ENCODE data around the gene GPD1L. TPM values are rescaled to one million over a fixed set of nuclear protein-coding genes. Genes with fewer than 3 reads are reported as not detected.
"Not testable (repeated sequence)": the region's sequence is repeated elsewhere in the genome, so short reads cannot be mapped to it uniquely, and the experiment has no call there.

GPD1L gene
- polyA plus RNA-seq (ENCODE audit: insufficient read length in 4 of 4), result 10 to 100 TPM; 18.6 to 21.8 (median 19.7) TPM

DNA sequence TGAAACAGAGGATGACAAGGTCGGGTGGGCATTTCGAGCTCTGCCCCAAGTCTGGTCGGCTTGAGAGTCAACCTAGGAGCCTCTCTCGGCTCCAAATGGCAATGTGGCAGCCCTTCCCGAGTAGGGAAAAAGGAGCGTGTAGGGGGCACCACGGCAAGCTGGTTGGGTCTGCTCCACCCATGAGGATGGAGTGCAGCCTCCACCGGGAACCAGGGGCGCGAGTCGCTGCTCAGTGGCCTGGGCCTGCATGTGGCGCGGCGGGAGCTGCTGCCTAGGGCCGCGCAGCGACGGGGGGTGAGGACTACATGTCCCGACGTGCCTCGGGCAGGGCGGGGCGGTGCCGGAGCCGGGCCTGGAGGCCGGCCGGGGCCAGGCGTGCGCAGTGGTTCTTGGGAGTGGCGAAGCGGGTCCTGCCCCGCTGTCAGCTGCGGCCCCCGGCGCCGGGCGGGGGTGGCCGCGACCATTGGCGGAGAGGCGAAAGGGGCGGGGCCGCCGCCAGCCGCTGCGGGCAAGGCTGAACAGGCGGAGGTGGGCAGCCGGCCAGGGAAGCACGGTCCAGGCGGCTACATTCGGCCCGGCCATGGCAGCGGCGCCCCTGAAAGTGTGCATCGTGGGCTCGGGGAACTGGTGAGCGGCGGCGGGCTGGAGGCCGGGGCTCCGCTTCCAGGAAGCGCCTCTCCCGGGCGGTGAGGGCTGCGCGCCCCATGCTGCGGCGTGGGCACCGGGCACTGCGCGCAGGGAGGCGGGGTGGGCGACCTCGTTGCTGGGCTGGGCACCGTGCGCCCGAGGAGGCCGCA lies at the start of gene GPD1L:
Gene GPD1L (plus strand): TSS at position 489 of the 797 bp plus-strand sequence. CDS start 92 bp downstream, at position 581.
- DNase-seq (ENCODE audit: low read depth in 4 of 4, low spot score in 2 of 4), result peak; percentile 66 to 89 (median 82)

GRCh38 chr3:32058465-32058864 lies 48.0 kb upstream of the GPD1L start:
- DNase-seq (ENCODE audit: low read depth in 4 of 4, low spot score in 2 of 4), result not testable (repeated sequence)

DNA sequence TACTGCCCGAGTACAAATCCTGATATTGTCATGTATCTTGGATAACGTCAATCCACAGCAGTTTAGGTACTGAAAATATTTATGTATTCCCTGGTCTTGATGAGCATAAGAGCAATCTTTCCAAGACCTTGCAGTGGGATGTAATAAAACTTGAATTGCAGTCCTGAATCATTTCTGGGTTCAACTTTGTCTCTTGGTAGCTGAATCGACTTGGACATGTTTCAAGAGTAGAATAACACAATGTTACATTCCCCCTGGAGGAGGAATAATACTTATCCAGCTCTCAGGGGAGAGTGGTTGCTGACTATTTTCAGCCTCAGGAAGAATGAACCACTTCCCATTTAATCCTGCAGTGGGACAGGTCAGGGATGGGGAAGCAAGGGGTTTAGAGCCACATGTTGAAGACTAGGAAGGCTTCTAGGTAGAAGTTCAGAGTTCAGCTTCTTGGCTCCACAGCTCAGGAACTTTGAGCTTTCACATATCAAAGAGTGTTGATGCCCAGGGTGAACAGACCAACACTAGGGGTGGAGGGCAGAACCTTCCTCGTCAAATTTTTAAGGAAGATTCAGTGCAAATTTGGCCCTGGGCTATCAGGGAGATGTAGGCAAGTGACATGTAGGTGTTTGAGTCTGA lies 43.4 kb upstream of the GPD1L start:
- DNase-seq (ENCODE audit: low read depth in 4 of 4, low spot score in 2 of 4), result no peak

DNA sequence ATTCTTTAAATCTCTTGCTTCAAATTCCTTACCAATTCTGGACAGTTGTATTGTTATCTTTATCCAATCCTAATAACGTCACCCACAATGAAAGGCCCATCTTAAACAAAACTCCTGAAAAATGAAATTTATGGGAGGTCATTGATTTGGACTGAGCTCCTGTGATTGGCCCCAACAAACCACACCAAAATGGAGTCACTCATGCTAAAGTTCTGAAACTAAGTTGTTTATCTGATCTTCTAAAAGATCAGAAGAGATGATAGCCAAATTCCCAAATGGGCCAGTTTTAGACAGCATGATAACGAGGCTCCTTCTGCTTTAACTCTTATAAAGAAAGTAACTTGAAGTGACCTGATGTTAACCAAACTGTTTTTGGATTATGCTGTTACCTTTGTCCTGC lies 39.7 kb upstream of the GPD1L start:
- DNase-seq (ENCODE audit: low read depth in 4 of 4, low spot score in 2 of 4), result no peak

DNA sequence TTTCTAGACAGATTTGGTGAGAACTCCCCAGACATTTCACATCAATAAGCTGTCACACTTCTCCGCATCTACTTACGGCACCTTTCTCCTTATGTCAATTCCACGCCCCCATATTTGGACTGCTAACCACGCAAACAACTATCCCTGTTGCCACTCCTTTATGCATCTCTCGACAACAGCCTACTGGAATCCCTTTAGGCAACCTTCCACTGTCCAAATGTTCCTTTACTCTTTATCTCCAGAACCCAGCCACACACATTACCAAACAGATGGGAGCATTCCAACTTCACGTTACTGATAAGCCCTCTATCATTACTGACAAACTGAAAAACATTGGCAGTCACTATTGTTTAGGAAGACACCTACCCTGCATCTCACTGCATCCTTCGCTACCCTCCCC lies 32.2 kb upstream of the GPD1L start:
- not testable (repeated sequence) for DNase-seq (ENCODE audit: low read depth in 4 of 4, low spot score in 2 of 4)

DNA sequence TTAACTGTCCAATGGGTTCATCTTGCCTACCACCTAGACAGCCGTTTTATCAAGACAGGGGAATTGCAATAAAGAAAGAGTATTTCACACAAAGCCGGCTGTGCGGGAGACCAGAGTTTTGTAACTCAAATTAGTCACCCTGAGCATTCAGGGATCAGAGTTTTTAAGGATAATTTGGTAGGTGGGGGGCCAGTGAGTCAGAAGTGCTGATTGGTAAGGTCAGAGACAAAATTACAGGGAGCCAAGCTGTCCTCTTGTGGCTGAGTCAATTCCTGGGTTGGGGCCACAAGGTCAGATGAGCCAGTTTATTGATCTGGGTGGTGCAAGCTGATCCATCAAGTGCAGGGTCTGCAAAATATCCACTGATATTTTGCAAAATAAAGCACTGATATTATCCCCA lies 29.9 kb upstream of the GPD1L start:
- no peak for DNase-seq (ENCODE audit: low read depth in 4 of 4, low spot score in 2 of 4)

DNA sequence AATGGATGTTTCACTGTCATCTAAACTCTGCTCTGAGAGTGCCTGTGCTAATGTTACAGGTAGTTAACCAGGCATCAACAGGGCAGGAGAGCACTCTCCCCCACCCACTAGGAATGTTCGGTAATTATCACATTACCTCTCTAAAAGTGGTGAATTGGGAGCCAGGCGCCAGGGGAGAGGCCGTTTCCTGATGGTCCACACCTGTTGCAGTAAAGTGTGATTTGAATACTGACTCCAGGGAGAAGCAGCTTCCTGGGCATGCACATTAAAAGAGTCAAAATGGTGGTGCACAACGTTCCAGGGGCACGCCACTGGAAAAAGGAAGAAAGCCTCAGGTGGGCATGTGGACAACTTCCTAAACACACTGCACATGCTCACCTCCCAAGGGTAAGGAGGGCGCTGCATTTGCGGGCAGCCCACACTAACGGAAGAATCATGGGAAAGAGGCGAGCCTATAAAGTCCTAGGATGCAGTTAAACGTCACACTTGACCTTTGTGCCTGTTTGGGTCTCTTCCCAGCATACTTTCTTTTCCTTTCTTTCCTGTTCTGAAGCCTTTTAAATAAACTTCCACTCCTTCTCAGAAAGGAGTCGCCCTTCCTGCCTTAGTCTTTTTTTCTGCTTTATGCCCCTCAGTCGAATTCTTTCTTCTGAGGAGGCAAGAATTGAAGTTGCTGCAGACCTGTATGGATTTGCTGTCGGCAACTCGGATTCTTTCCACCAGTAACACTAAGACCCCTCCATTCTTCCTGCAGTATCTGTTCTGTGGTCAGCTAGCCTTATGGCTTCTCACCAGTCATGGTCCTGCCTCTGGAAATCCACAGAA lies 28.9 kb upstream of the GPD1L start:
- DNase-seq (ENCODE audit: low read depth in 4 of 4, low spot score in 2 of 4), result peak in 2 of 4 donors; percentile 7 to 33

DNA sequence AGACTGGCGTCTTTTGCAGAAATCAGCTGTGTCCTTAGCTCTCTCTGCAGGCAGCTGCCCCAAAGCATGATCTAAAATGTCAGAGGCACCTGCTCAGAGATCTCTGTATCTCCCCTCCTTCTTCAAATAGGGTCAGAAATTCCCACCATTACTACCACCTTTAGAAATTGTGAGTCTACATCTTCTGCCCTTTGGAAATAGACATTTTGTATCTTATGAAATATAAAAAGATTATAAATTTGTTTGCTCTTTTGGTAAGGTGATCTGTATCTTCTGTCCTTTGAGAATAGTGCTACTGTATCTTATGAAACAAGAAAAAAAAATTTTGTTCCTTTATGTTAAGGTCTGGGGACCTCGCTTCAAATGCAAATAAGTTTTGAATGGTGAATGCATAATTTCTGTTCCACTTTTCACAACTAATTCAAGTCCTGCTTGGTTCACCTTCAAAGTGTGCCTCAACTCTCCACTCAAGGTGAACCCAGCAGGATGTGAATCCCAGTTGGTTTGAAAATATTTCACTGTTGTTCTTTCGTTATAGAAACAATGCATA lies 28.3 kb upstream of the GPD1L start:
- no peak for DNase-seq (ENCODE audit: low read depth in 4 of 4, low spot score in 2 of 4)

GRCh38 chr3:32078864-32079263 lies 27.6 kb upstream of the GPD1L start:
- DNase-seq (ENCODE audit: low read depth in 4 of 4, low spot score in 2 of 4), result no peak

- peak in 1 of 4 donors; percentile 7 for DNase-seq (ENCODE audit: low read depth in 4 of 4, low spot score in 2 of 4)
Measured at GRCh38 chr3:32082721-32083120, 23.7 kb upstream of the GPD1L start.

GRCh38 chr3:32083702-32084270 lies 22.6 kb upstream of the GPD1L start:
- no peak for DNase-seq (ENCODE audit: low read depth in 4 of 4, low spot score in 2 of 4)

DNA sequence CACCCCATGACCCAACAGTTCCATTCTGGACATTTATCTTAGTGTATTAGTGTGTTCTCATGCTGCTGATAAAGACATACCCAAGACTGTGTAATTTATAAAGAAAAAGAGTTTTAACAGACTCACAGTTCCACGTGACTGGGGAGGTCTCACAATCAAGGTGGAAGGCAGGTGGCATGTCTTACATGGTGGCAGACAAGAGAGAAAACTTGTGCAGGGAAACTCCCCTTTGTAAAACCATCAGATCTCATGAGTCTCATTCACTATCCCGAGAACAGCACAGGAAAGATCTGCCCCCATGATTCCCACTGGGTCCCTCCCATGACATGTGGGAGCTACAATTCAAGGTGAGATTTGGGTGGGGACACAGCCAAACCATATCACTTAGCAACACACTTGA lies 21.6 kb upstream of the GPD1L start:
- DNase-seq (ENCODE audit: low read depth in 4 of 4, low spot score in 2 of 4), result no peak

DNA sequence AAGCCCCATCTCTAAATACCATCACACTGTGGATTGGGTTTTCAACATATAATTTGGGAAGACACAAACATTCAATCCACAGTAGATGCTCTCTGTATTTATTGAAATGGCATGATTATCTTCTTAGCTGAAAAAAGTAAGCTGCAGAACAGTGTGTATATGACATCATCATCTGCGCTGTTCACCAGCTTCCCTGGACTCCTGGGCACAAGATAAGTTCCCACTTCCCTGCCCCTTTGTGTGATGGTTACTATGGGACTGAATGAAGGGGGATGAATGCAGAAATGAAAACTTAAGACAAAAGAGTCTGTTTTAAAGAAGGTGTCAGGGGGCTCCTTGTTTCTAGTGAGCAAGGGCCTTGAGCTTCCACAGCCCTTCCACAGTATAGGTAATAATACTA lies 20.0 kb upstream of the GPD1L start:
- no peak for DNase-seq (ENCODE audit: low read depth in 4 of 4, low spot score in 2 of 4)

GRCh38 chr3:32089476-32089875 lies 16.9 kb upstream of the GPD1L start:
- DNase-seq (ENCODE audit: low read depth in 4 of 4, low spot score in 2 of 4), result no peak

- DNase-seq (ENCODE audit: low read depth in 4 of 4, low spot score in 2 of 4), result no peak
Measured at GRCh38 chr3:32093204-32093603, 13.2 kb upstream of the GPD1L start.

DNA sequence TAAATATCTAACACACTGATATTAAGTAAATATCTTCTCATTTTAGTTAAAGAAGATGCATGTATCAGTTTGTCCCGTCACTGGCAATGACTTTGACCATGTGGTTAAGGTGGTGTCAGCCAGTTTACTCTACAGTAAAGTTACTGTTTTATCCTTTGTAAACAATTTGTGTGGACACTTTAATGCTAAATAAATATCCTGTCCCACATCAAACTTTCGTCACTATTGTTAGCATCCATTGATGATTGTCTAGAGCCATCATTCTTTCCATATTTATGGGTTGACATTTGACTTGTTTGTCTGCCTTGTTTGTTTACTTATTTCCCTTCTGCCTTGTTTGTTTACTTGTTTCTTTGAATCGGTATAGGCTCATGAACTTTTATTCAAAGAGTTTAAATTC lies 11.0 kb upstream of the GPD1L start:
- no peak for DNase-seq (ENCODE audit: low read depth in 4 of 4, low spot score in 2 of 4)

- DNase-seq (ENCODE audit: low read depth in 4 of 4, low spot score in 2 of 4), result no peak
Measured at GRCh38 chr3:32097768-32098167, 8.7 kb upstream of the GPD1L start.

DNA sequence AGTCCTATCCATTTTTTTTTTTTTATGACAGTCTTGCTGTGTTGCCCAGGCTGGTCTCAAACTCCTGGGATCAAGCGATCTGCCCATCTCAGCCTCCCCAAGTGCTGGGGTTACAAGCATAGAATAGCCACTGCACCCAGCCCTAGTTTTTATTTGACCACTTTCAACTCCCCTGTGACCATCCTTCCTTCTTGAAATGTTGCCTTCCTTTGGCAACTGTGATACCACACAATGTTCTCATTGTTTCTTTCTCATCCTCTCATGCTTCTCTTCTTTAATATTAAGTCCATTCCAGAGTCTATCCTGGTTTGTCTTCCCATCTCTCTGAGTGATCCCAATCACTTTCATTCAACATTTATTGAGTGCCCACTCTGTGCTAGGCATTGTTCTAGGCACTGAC lies 7.9 kb upstream of the GPD1L start:
- no peak for DNase-seq (ENCODE audit: low read depth in 4 of 4, low spot score in 2 of 4)

DNA sequence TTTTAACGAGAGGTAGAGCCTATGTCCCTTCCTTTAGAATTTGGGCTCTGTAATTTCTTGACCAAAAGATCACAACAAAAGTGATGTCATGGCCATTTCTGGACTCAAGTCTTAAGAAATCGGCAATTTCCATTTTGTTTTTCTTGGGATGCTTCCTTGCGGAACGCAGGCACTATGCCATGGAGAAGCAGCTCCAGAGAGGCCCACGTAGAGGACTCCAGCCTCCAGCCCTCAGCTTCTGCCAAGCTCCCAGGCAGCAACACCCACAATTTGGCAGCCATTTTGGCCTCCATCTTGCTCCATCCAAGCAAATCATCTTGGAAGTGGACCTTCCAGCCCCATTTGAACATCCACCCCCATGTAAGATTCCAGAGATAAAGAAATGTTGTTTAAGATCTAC lies 6.0 kb upstream of the GPD1L start:
- DNase-seq (ENCODE audit: low read depth in 4 of 4, low spot score in 2 of 4), result no peak

DNA sequence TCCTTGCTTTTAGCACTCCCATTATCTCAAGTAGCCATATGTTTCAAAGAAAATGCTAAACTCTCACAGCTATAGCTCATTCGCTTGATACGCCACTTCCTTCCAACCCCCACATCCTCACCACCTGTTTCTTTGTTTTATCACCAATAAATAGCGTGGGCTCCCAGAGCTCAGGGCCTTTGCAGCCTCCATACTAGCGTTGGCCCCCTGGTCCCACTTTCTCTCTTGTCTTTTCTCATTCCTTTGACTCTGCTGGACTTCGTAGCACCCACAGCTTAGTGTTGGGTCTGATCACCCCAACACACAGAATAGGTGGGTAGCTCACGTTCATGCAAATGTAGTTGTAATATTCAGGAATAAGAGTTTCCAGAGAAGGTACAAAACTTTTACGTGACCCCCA lies 4.1 kb upstream of the GPD1L start:
- no peak for DNase-seq (ENCODE audit: low read depth in 4 of 4, low spot score in 2 of 4)

DNA sequence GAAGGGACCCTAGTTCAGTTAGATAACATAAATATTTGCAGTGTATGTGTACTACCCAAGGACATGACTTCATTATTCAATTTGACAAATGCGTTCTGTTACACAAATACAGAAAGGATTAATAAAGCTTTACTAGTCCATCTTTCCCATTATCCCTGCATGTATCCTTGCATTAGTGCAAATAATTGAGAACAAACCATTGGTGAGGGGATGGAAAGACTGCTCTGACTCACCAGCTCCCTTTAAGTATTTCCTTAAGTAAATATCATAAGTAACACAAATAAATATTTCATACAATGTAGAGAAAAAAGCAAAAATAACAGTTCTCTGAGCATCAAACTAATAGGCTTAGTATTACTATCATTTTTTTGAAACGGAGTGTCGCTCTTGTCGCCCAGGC lies 1.9 kb upstream of the GPD1L start:
- no peak for DNase-seq (ENCODE audit: low read depth in 4 of 4, low spot score in 2 of 4)

Data from left renal cortex interstitium (tissue), 4 donors.